ENCODE results near the gene LCOR. TPM values are rescaled to one million over a fixed set of nuclear protein-coding genes. Genes with fewer than 3 reads are reported as not detected.

Gene LCOR
- total RNA-seq, 4 donors from 2014 or later: 19.8 to 25.1 (median 21.7) TPM

- 91 to 97% methylated on average over 12 of the region's 12 CpGs for WGBS, 2 donors
- no peak for TF ChIP-seq EP300 (IDR thresholded peaks at IDR 0.05)
- no peak for TF ChIP-seq CTCF (IDR thresholded peaks at IDR 0.05)
- no peak for TF ChIP-seq POLR2A (IDR thresholded peaks at IDR 0.05)
- Histone ChIP-seq H3K27me3 (no peaks in the 10 kb centered on the region), H3K9me3 (no peaks in the 10 kb centered on the region), H3K4me3 (no peak overlapping the region), H3K27ac (no peak overlapping the region), H3K4me1 (peaks cover 0 to 4% (median 0%) of the 10 kb centered on the region in 4 donors), H3K36me3 (peaks cover 0 to 24% (median 13%) of the 10 kb centered on the region in 3 donors)
- no peak for DNase-seq (ENCODE audit: low spot score in 2 of 2)
These were observed 150.2 kb downstream of the LCOR start for GRCh38 chr10:96982149-96982930.

- WGBS, 2 donors: 37 to 48% methylated on average over 14 of the region's 14 CpGs
- peak overlapping the region in 2 of 4 donors; percentile 34 to 44 for H3K27ac ChIP-seq
- DNase-seq (ENCODE audit: low spot score in 2 of 2): no peak
- peaks cover 0 to 4% (median 0%) of the 10 kb centered on the region in 4 donors for H3K4me1 ChIP-seq
- peak overlapping the region in 3 of 4 donors; percentile 1 to 24 (median 6) for H3K4me3 ChIP-seq
- TF ChIP-seq CTCF (IDR thresholded peaks at IDR 0.05) (no peak), EP300 (IDR thresholded peaks at IDR 0.05) (no peak), POLR2A (IDR thresholded peaks at IDR 0.05) (no peak)
- no peaks in the 10 kb centered on the region for H3K27me3 ChIP-seq
- no peaks in the 10 kb centered on the region for H3K9me3 ChIP-seq
- H3K36me3 ChIP-seq: peaks cover 0 to 24% (median 13%) of the 10 kb centered on the region in 3 donors
These were observed 152.5 kb downstream of the LCOR start for GRCh38 chr10:96984541-96985131.

DNA sequence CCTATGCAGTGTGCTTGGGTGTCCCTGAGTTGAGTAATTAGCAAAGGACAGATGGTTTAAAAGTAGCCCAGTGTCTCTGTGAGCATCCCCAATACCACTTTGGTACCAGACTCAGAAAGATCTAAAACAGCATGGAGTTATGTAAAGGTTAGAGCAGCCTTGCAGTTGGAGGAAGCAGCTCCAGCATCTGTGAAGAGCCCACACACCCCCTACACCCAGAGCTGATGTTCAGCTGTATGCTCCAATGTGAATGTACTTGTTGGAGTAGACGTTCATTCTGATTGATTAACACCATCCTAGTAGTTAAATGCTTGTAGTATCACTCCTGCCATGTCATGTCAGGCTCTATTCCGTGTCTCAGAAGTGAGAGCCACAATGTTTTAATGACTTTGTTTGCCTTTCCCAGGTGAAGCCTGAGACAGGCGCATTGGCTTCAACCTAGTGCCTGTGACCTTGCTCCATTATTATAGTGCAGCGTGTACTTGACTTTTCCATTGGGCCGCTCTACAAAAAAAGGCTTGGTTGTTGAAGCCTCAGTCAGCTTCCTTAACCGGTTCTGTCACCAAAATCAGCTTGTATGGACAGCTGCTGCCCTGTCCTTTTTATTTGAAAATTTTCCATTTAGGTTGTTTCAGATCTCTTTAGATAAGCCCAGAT, 154.2 kb downstream of the LCOR start:
- Histone ChIP-seq H3K27me3 (no peaks in the 10 kb centered on the region), H3K4me1 (peaks cover 0 to 4% (median under 1%) of the 10 kb centered on the region in 4 donors), H3K36me3 (peaks cover 0 to 13% (median 4%) of the 10 kb centered on the region in 3 donors), H3K4me3 (no peak overlapping the region), H3K27ac (no peak overlapping the region), H3K9me3 (no peaks in the 10 kb centered on the region)
- no peak for TF ChIP-seq EP300 (IDR thresholded peaks at IDR 0.05)
- WGBS, 2 donors: 84 to 100% methylated on average over 6 of the region's 6 CpGs
- no peak for DNase-seq (ENCODE audit: low spot score in 2 of 2)

- 92 to 96% methylated on average over 2 of the region's 2 CpGs for WGBS, 2 donors
- Histone ChIP-seq H3K27ac (no peak overlapping the region), H3K36me3 (peaks cover 0 to 4% (median 0%) of the 10 kb centered on the region in 3 donors)
These were observed 155.2 kb downstream of the LCOR start for GRCh38 chr10:96987141-96987841.

More at GRCh38 chr10:96987141-96987841, 155.2 kb downstream of the LCOR start:
- Histone ChIP-seq H3K4me1 (peaks cover 0 to 4% (median 2%) of the 10 kb centered on the region in 4 donors), H3K9me3 (no peaks in the 10 kb centered on the region), H3K4me3 (no peak overlapping the region), H3K27me3 (no peaks in the 10 kb centered on the region)
- TF ChIP-seq POLR2A (IDR thresholded peaks at IDR 0.05) (no peak), EP300 (IDR thresholded peaks at IDR 0.05) (no peak), CTCF (IDR thresholded peaks at IDR 0.05) (no peak)
- no peak for DNase-seq (ENCODE audit: low spot score in 2 of 2)
